K562 (cell line): ENCODE results near the gene NAT9. TPM values are rescaled to one million over a fixed set of nuclear protein-coding genes. Genes with fewer than 3 reads are reported as not detected.

Experiments used
- ATAC-seq: fragments of 200-7000 bp; cut with Tn5 transposase; 3 replicates; pipeline ENCODE4 v1.9.1; 2020; ENCODE audit warnings: moderate library complexity
- BruUV-seq: library from RNA; stranded (reverse); fragments of 400-500 nt; replicated peaks from 2 replicates; lab custom pipeline; 2021; lab: Mats Ljungman, UMichigan
- CTCF ChIA-PET: fragments of 300-600 bp; formaldehyde crosslinking; extraction: SDS; loops from one replicate; lab custom pipeline; 2021; ENCODE audit warnings: low intra/inter-chr PET ratio; lab: Yijun Ruan, JAX
- POLR2A ChIA-PET: fragments of 300-600, 350-650 bp; sonication (Branson Sonifier 250); formaldehyde crosslinking; extraction: SDS; loops from one replicate; lab custom pipeline; 2021; ENCODE audit warnings: antibody characterized with exemption, inconsistent platforms; lab: Yijun Ruan, JAX
- DNase-seq, 4 experiments: peaks; one replicate each; pipeline versions ENCODE4 v3.0.0 to v3.0.0-alpha.2; 2011 to 2018; ENCODE audit warnings: low spot score in 3 of 4, mixed read lengths in 3 of 4; ENCODE audit errors: extremely low read depth in 1 of 4
- FAIRE-seq: peaks from 2 replicates; lab custom pipeline; 2011; peaks lifted over from hg19 to GRCh38; lab: Jason Lieb, UNC
- H2AFZ ChIP-seq: 2 replicates; pipeline ENCODE4 v1.6.0; 2011; ENCODE audit warnings: low read depth, low read length, control low read depth, inconsistent platforms
- H3K27ac ChIP-seq: fragments of 200-600 bp; 3 replicates; pipeline ENCODE4 v1.8.0; 2011; ENCODE audit warnings: low read depth, mild to moderate bottlenecking, control low read depth, inconsistent platforms, low read length, moderate library complexity, mixed read lengths; ENCODE audit errors: extremely low read depth
- H3K27me3 ChIP-seq, 2 experiments: fragments of 300-600 bp in 1 of 2; 2 replicates in 1 of 2; 3 replicates in 1 of 2; pipeline versions ENCODE4 v1.6.0 to v1.8.0; 2011; ENCODE audit warnings: inconsistent platforms in 2 of 2, low read length in 2 of 2, mild to moderate bottlenecking in 1 of 2, mixed read lengths in 1 of 2, moderate library complexity in 1 of 2; ENCODE audit not compliant: control insufficient read depth in 2 of 2, insufficient read depth in 2 of 2
- H3K36me3 ChIP-seq: fragments of 300-600 bp; 3 replicates; pipeline ENCODE4 v1.8.0; 2011; ENCODE audit warnings: mild to moderate bottlenecking, low read length, inconsistent platforms; ENCODE audit not compliant: control insufficient read depth, insufficient read depth
- H3K4me1 ChIP-seq, 2 experiments: fragments of 200-600 bp in 1 of 2; replicated peaks in 1 of 2; 2 replicates in 1 of 2; 3 replicates in 1 of 2; pipeline versions ENCODE4 v1.5.1 to v1.8.0; 2011; ENCODE audit warnings: inconsistent platforms in 2 of 2, low read length in 2 of 2, mild to moderate bottlenecking in 1 of 2, mixed read lengths in 1 of 2, moderate library complexity in 1 of 2; ENCODE audit not compliant: control insufficient read depth in 2 of 2, insufficient read depth in 2 of 2
- H3K4me2 ChIP-seq: 2 replicates; pipeline ENCODE4 v1.6.1; 2011; ENCODE audit warnings: low read length, control low read depth, inconsistent platforms, mixed read lengths; ENCODE audit not compliant: insufficient read depth
- H3K4me3 ChIP-seq: fragments of 200-600 bp; sonication (generic), shearing (Covaris generic); 2 replicates; pipeline ENCODE4 v1.5.1; 2016; ENCODE audit warnings: control low read depth, inconsistent platforms
- H3K79me2 ChIP-seq: fragments of 200-600 bp; 3 replicates; pipeline ENCODE4 v1.8.0; 2011; ENCODE audit warnings: low read length, inconsistent platforms; ENCODE audit not compliant: control insufficient read depth, insufficient read depth
- H3K9ac ChIP-seq, 2 experiments: 2 replicates each; pipeline versions ENCODE4 v1.6.0 to v1.6.1; 2011; ENCODE audit warnings: low read depth in 2 of 2, low read length in 2 of 2, control low read depth in 1 of 2, inconsistent platforms in 1 of 2, mild to moderate bottlenecking in 1 of 2, mixed read lengths in 1 of 2; ENCODE audit not compliant: insufficient read depth in 1 of 2
- H3K9me1 ChIP-seq: one replicate; pipeline ENCODE4 v1.6.0; 2011; ENCODE audit warnings: inconsistent platforms, mild to moderate bottlenecking, low read length, moderate library complexity; ENCODE audit not compliant: control insufficient read depth, insufficient read depth
- H3K9me3 ChIP-seq: replicated peaks from 2 replicates; pipeline ENCODE4 v1.5.1; 2011; ENCODE audit warnings: low read depth, low read length, inconsistent platforms; ENCODE audit not compliant: control insufficient read depth, insufficient read depth
- H4K20me1 ChIP-seq: replicated peaks from 2 replicates; pipeline ENCODE4 v1.6.1; 2011; ENCODE audit warnings: low read length, inconsistent platforms, mixed read lengths; ENCODE audit not compliant: control insufficient read depth, insufficient read depth
- HINFP ChIP-seq: fragments of 450-650 bp; conservative IDR thresholded peaks from 2 replicates; pipeline ENCODE4 v1.6.1; 2016; ENCODE audit warnings: missing genetic modification characterization, low read depth, mild to moderate bottlenecking, control low read depth, missing compliant biosample characterization
- MAX ChIP-seq: sonication (generic); formaldehyde crosslinking; IDR thresholded peaks from 2 replicates; pipeline ENCODE4 v1.9.0; 2022; ENCODE audit warnings: mild to moderate bottlenecking, missing genetic modification reagents
- NR2C2 ChIP-seq, 2 experiments: fragments of 200-800 bp in 1 of 2; sonication (Bioruptor generic) in 1 of 2; sonication (generic) in 1 of 2; formaldehyde crosslinking in 1 of 2; IDR thresholded peaks; 2 replicates each; pipeline versions ENCODE4 v1.6.1 to v1.8.0; 2016 to 2022; ENCODE audit warnings: mild to moderate bottlenecking in 1 of 2, missing compliant biosample characterization in 1 of 2, missing genetic modification characterization in 1 of 2, missing genetic modification reagents in 1 of 2
- SMAD3 ChIP-seq: fragments of 450-650 bp; formaldehyde crosslinking; conservative IDR thresholded peaks from 2 replicates; pipeline ENCODE4 v1.4.0; 2020; ENCODE audit warnings: mild to moderate bottlenecking
- ZKSCAN1 ChIP-seq: fragments of 150-350 bp; IDR thresholded peaks from 2 replicates; pipeline ENCODE4 v1.6.1; 2016; ENCODE audit warnings: low read depth, low read length
- ZNF609 ChIP-seq: sonication (generic); formaldehyde crosslinking; IDR thresholded peaks from 2 replicates; pipeline ENCODE4 v1.8.1; 2023; ENCODE audit warnings: missing genetic modification reagents, mild to moderate bottlenecking, borderline replicate concordance
- ZNF780A ChIP-seq: fragments of 250-450 bp; sonication (Bioruptor Pico); IDR thresholded peaks from 2 replicates; pipeline ENCODE4 v1.5.0; 2021; ENCODE audit warnings: mild to moderate bottlenecking
- WGBS: fragments of 100-300 bp; shearing (Covaris generic); methylation state at CpG from one replicate; pipeline ENCODE4 v1.1.6; 2016; ENCODE audit warnings: low coverage, mixed read lengths; ENCODE audit not compliant: insufficient coverage; ENCODE audit errors: missing lambda C conversion rate; 5-methylcytosine and 5-hydroxymethylcytosine counted together
- in situ Hi-C: fragments of 300-500 bp; cut with MboI; formaldehyde crosslinking; loops from 4 replicates; pipeline ENCODE4 v1.15.0; 2018; ENCODE audit warnings: inconsistent platforms, mixed read lengths
- intact Hi-C: fragments of 100-400 bp; cut with micrococcal nuclease; formaldehyde crosslinking; loops from 2 replicates; pipeline ENCODE4 v1.14.2; 2022
- polyA plus RNA-seq, 8 experiments: library from polyadenylated mRNA; depleted of rRNA in 4 of 8; stranded (reverse) in 5 of 8; unstranded in 3 of 8; fragments of >200 nt; fragmentation: Nextera tagmentation in 2 of 8; fragmentation: Illumina TruSeq in 1 of 8; extraction: Ambion mirVana in 2 of 8; extraction: Trizol in 1 of 8; gene quantifications; 2 replicates each; pipeline versions ENCODE4 v1.2.1 to v1.2.3, GENCODE V29; 2011 to 2014; ENCODE audit warnings: inconsistent platforms in 1 of 8, missing spikeins in 1 of 8
- total RNA-seq, 7 experiments: library from RNA; depleted of rRNA in 6 of 7; stranded (reverse); fragments of >200 nt in 6 of 7; fragmentation: Illumina TruSeq in 2 of 7; extraction: Trizol in 2 of 7; gene quantifications; 2 replicates each; pipeline versions ENCODE4 v1.2.1 to v1.2.3, GENCODE V29; 2011 to 2021; ENCODE audit warnings: low replicate concordance in 1 of 7

NAT9 gene
- total and polyA plus RNA-seq, 9 of the 15 experiments (the other 6 are each of a cell fraction or from before 2014, with no cell fraction given): 4.2 to 63.6 (median 40.8) TPM

- Histone ChIP-seq H3K27ac (no peak overlapping the region), H3K4me3 (no peak overlapping the region), H3K9ac (no peak overlapping the region), H2AFZ (no peak overlapping the region), H4K20me1 (peaks cover 11% of the 10 kb centered on the region; the same call in 1 of the 2 replicates), H3K4me2 (no peak overlapping the region), H3K9me1 (peaks cover 2% of the 10 kb centered on the region), H3K9me3 (no peaks in the 10 kb centered on the region), H3K4me1 (peaks cover 8 to 20% of the 10 kb centered on the region in 2 experiments; a peak in 4 of 5 replicates), H3K36me3 (peaks cover 19% of the 10 kb centered on the region; the same call in 2 of the 3 replicates), H3K79me2 (peaks cover 22% of the 10 kb centered on the region), H3K27me3 (no peaks in the 10 kb centered on the region)
- no peak for ATAC-seq
- no peak for FAIRE-seq
- ChIA-PET CTCF (interaction anchor here (2.5 kb wide), 1 partner anchor 36 kb away, joined by 14 read pairs; no protein-coding TSS in a partner anchor), POLR2A (interaction anchor here (0.6 kb wide), 1 partner anchor 14 kb away, joined by 3 read pairs; no protein-coding TSS in a partner anchor)
- TF ChIP-seq ZNF609 (CRISPR knock-in tag): 0 out of 2 replicates have a peak, but pooled peaks have one; percentile 49
- TF ChIP-seq HINFP (tag): no peak
- 0 out of 2 replicates have a peak, but pooled peaks have one; percentile 31 for TF ChIP-seq NR2C2 (CRISPR knock-in tag; IDR thresholded peaks at IDR 0.05)
- no peak for TF ChIP-seq NR2C2 (tag; IDR thresholded peaks at IDR 0.05)
- no peak for TF ChIP-seq SMAD3 (CRISPR knock-in tag)
- TF ChIP-seq MAX (CRISPR knock-in tag): peak; percentile 26; the same call in 1 of the 2 replicates
- no peak for TF ChIP-seq ZNF780A (CRISPR knock-in tag)
- no peak for TF ChIP-seq ZKSCAN1
- intact Hi-C loops (loop anchor here (2.0 kb wide), 2 partner anchors 35 to 123 kb away; no protein-coding TSS in a partner anchor), in situ Hi-C loops (no loop called here)
- BruUV-seq: no TSS peak
- 73% methylated on average over 11 of the region's 11 CpGs for WGBS
- DNase-seq: no peak
These were observed 3.8 kb upstream of the NAT9 start for GRCh38 chr17:74779948-74780400.
